Tibial artery (tissue), 4 donors: ENCODE data around the gene MIEF1.

Experiments used
- DNase-seq, 2 donors: peaks; one replicate each; pipeline ENCODE4 v3.0.0-alpha.2; 2019
- H3K27ac ChIP-seq, 2 donors: fragments of 200-600 bp; sonication (generic) in 1 of 2; 1 replicate in 1 of 2; 2 replicates in 1 of 2; pipeline ENCODE4 v1.5.1; 2018 to 2019; ENCODE audit warnings: mild to moderate bottlenecking in 1 of 2
- H3K27me3 ChIP-seq, 2 donors: fragments of 200-600 bp; sonication (generic) in 1 of 2; one replicate each; pipeline versions ENCODE4 v1.5.1 to v1.6.0; 2016 to 2019
- H3K36me3 ChIP-seq, 3 donors: fragments of 200-600 bp; sonication (generic) in 2 of 3; one replicate each; pipeline ENCODE4 v1.5.1; 2016 to 2019; ENCODE audit warnings: mild to moderate bottlenecking in 2 of 3
- H3K4me1 ChIP-seq, 4 donors: fragments of 200-600 bp; sonication (generic) in 2 of 4; 1 replicate in 3 of 4; 2 replicates in 1 of 4; pipeline ENCODE4 v1.5.1; 2016 to 2019
- H3K4me3 ChIP-seq, 2 donors: fragments of 200-600 bp; sonication (generic) in 1 of 2; 1 replicate in 1 of 2; 2 replicates in 1 of 2; pipeline ENCODE4 v1.5.1; 2018 to 2019; ENCODE audit warnings: mild to moderate bottlenecking in 2 of 2
- H3K9me3 ChIP-seq, 3 donors: fragments of 200-600 bp; sonication (generic) in 1 of 3; one replicate each; pipeline ENCODE4 v1.5.1; 2016 to 2019
- CTCF ChIP-seq, 2 experiments: fragments of 200-600 bp in 1 of 2; fragments of 450-650 bp in 1 of 2; IDR thresholded peaks; one replicate each; pipeline ENCODE4 v1.5.1; 2017 to 2019; ENCODE audit warnings: antibody characterized with exemption in 2 of 2, mild to moderate bottlenecking in 1 of 2, moderate library complexity in 1 of 2
- intact Hi-C: fragments of 100-400 bp; cut with DNase I; formaldehyde crosslinking; loops from one replicate; pipeline ENCODE4 v1.15.0; 2023; ENCODE audit warnings: low total_unique reads

MIEF1 gene

GRCh38 chr22:39522567-39523300 lies 20.6 kb downstream of the MIEF1 start:
- no peaks in the 10 kb centered on the region for H3K9me3 ChIP-seq
- no peak for TF ChIP-seq CTCF (IDR thresholded peaks at IDR 0.05)
- peak in 1 of 2 donors; percentile 81 for DNase-seq
- intact Hi-C loops, result loop anchor here (5.0 to 10.0 kb wide), 3 partner anchors 88 to 370 kb away; partner anchors contain the start of genes CBX7 and TAB1
- peak overlapping the region; percentile 98 to 99 for H3K27ac ChIP-seq
- H3K4me1 ChIP-seq, result peaks cover 5 to 68% (median 49%) of the 10 kb centered on the region in 4 donors
- no peaks in the 10 kb centered on the region for H3K27me3 ChIP-seq
- H3K36me3 ChIP-seq, result peaks cover 31 to 69% (median 46%) of the 10 kb centered on the region in 3 donors
- peak overlapping the region; percentile 84 to 90 for H3K4me3 ChIP-seq

DNA sequence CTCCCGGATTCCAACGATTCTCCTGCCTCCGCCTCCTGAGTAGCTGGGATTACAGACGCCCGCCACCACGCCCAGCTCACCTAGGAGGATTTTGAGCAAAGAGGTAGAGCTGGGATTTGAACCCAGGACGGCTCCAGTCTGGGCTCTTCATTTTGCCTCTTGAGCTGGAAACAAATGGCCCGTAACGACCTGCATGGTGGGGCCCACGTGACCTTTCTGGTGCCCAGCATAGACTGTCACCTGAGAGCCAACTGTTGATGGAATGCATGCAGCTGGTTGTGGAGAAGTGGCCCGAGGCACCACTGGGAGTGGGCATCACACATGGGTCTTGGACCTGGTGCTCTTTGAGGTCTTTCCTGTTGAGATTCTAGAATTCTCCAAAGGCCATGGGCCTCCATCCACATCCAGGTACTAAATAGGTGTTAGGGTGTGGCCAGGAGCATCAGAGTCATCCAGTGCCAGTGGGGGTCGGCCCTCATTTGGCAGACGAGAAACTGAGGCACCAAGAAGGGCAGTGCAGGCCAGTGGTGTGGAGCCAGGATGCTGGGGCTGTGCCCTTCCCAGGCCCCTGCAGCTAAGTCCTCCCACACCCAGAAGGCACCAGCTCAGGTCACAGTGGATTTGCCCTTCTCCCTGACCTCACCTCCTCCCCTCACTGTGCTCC lies 22.1 kb downstream of the MIEF1 start:
- TF ChIP-seq CTCF (IDR thresholded peaks at IDR 0.05), result no peak
- intact Hi-C loops, result loop anchor here (5.0 to 10.0 kb wide), 3 partner anchors 89 to 372 kb away; partner anchors contain the start of genes CBX7 and TAB1
- Histone ChIP-seq H3K36me3 (peaks cover 31 to 84% (median 46%) of the 10 kb centered on the region in 3 donors), H3K4me3 (peak overlapping the region in 1 of 2 donors; percentile 84), H3K27me3 (no peaks in the 10 kb centered on the region), H3K4me1 (peaks cover 11 to 72% (median 53%) of the 10 kb centered on the region in 4 donors), H3K9me3 (no peaks in the 10 kb centered on the region), H3K27ac (peak overlapping the region; percentile 5 to 99)
- DNase-seq, result no peak

- intact Hi-C loops, result loop anchor here (5.0 to 10.0 kb wide), 5 partner anchors 33 to 373 kb away; partner anchors contain the start of genes CBX7, RPL3 and TAB1
- Histone ChIP-seq H3K27ac (peak overlapping the region; percentile 57 to 99), H3K27me3 (no peaks in the 10 kb centered on the region), H3K9me3 (no peaks in the 10 kb centered on the region), H3K4me1 (peaks cover 14 to 78% (median 59%) of the 10 kb centered on the region in 4 donors), H3K36me3 (peaks cover 31 to 92% (median 46%) of the 10 kb centered on the region in 3 donors), H3K4me3 (no peak overlapping the region)
- no peak for DNase-seq
- no peak for TF ChIP-seq CTCF (IDR thresholded peaks at IDR 0.05)
Observed at GRCh38 chr22:39524753-39525657, 22.9 kb downstream of the MIEF1 start.

- no peak for TF ChIP-seq CTCF (IDR thresholded peaks at IDR 0.05)
- Histone ChIP-seq H3K27me3 (no peaks in the 10 kb centered on the region), H3K27ac (peak overlapping the region; percentile 57 to 99), H3K9me3 (no peaks in the 10 kb centered on the region), H3K4me1 (peaks cover 14 to 84% (median 65%) of the 10 kb centered on the region in 4 donors), H3K4me3 (no peak overlapping the region), H3K36me3 (peaks cover 31 to 94% (median 46%) of the 10 kb centered on the region in 3 donors)
- no peak for DNase-seq
- intact Hi-C loops, result loop anchor here (5.0 to 10.0 kb wide), 3 partner anchors 33 to 208 kb away; partner anchors contain the start of gene RPL3
Observed at GRCh38 chr22:39525658-39525975, 23.5 kb downstream of the MIEF1 start.

- H3K27ac ChIP-seq, result peak overlapping the region in 1 of 2 donors; percentile 46
- H3K36me3 ChIP-seq, result peaks cover 25 to 89% (median 38%) of the 10 kb centered on the region in 3 donors
- TF ChIP-seq CTCF (IDR thresholded peaks at IDR 0.05), result no peak
- H3K4me1 ChIP-seq, result peaks cover 14 to 89% (median 73%) of the 10 kb centered on the region in 4 donors
- DNase-seq, result no peak
- H3K9me3 ChIP-seq, result no peaks in the 10 kb centered on the region
- H3K27me3 ChIP-seq, result no peaks in the 10 kb centered on the region
- H3K4me3 ChIP-seq, result no peak overlapping the region
- intact Hi-C loops, result loop anchor here (5.0 to 10.0 kb wide), 3 partner anchors 34 to 209 kb away; partner anchors contain the start of gene RPL3
Observed at GRCh38 chr22:39526736-39527171, 24.7 kb downstream of the MIEF1 start.
